Measurements from ENCODE around the gene NCOA6.
"Not testable (repeated sequence)": the region's sequence is repeated elsewhere in the genome, so short reads cannot be mapped to it uniquely, and the experiment has no call there.

Gene NCOA6

GRCh38 chr20:34773726-34774125 lies 51.7 kb downstream of the NCOA6 start:
- no peak for DNase-seq (ENCODE audit: low spot score)

- no peak for DNase-seq (ENCODE audit: low spot score)
Measured at GRCh38 chr20:34772437-34772836, 53.0 kb downstream of the NCOA6 start.

- DNase-seq (ENCODE audit: low spot score) = no peak
Measured at GRCh38 chr20:34771680-34772081, 53.8 kb downstream of the NCOA6 start.

GRCh38 chr20:34768096-34768495 lies 57.4 kb downstream of the NCOA6 start:
- DNase-seq (ENCODE audit: low spot score) = no peak

GRCh38 chr20:34762031-34762555 lies 63.4 kb downstream of the NCOA6 start:
- DNase-seq (ENCODE audit: low spot score) = no peak

- DNase-seq (ENCODE audit: low spot score) = no peak
Measured at GRCh38 chr20:34755367-34755766, 70.1 kb downstream of the NCOA6 start.

GRCh38 chr20:34754611-34755010 lies 70.8 kb downstream of the NCOA6 start:
- no peak for DNase-seq (ENCODE audit: low spot score)

- no peak for DNase-seq (ENCODE audit: low spot score)
Measured at GRCh38 chr20:34753706-34754461, 71.6 kb downstream of the NCOA6 start.

- DNase-seq (ENCODE audit: low spot score) = no peak
Measured at GRCh38 chr20:34751453-34751852, 74.0 kb downstream of the NCOA6 start.

GRCh38 chr20:34750484-34750883 lies 75.0 kb downstream of the NCOA6 start:
- no peak for DNase-seq (ENCODE audit: low spot score)

GRCh38 chr20:34748709-34749108 lies 76.7 kb downstream of the NCOA6 start:
- no peak for DNase-seq (ENCODE audit: low spot score)

- DNase-seq (ENCODE audit: low spot score) = no peak
Measured at GRCh38 chr20:34747479-34747878, 78.0 kb downstream of the NCOA6 start.

GRCh38 chr20:34746674-34747073 lies 78.8 kb downstream of the NCOA6 start:
- DNase-seq (ENCODE audit: low spot score) = no peak

GRCh38 chr20:34744847-34745246 lies 80.6 kb downstream of the NCOA6 start:
- DNase-seq (ENCODE audit: low spot score) = no peak

GRCh38 chr20:34744340-34744739 lies 81.1 kb downstream of the NCOA6 start:
- no peak for DNase-seq (ENCODE audit: low spot score)

- DNase-seq (ENCODE audit: low spot score) = no peak
Measured at GRCh38 chr20:34743039-34743438, 82.4 kb downstream of the NCOA6 start.

GRCh38 chr20:34736106-34736735 lies 89.2 kb downstream of the NCOA6 start:
- no peak for DNase-seq (ENCODE audit: low spot score)

- no peak for DNase-seq (ENCODE audit: low spot score)
Measured at GRCh38 chr20:34732523-34732922, 92.9 kb downstream of the NCOA6 start.

GRCh38 chr20:34729416-34729815 lies 96.0 kb downstream of the NCOA6 start:
- no peak for DNase-seq (ENCODE audit: low spot score)

- no peak for DNase-seq (ENCODE audit: low spot score)
Measured at GRCh38 chr20:34724172-34724571, 101.3 kb downstream of the NCOA6 start.

- not testable (repeated sequence) for DNase-seq (ENCODE audit: low spot score)
Measured at GRCh38 chr20:34722560-34722959, 102.9 kb downstream of the NCOA6 start.

GRCh38 chr20:34720266-34720665 lies 105.2 kb downstream of the NCOA6 start:
- DNase-seq (ENCODE audit: low spot score) = no peak

- DNase-seq (ENCODE audit: low spot score) = not testable (repeated sequence)
Measured at GRCh38 chr20:34719242-34720017, 106.0 kb downstream of the NCOA6 start.

Measured in CD4-positive, alpha-beta T cell treated with Interleukin-2 at 100 ng/mL for 4 hours (primary cell).